GM23338 (cell line): Measurements from ENCODE around the gene C2orf42.

Experiments
- CREB1 ChIP-seq: fragments of 250-450 bp; sonication (Bioruptor Pico); IDR thresholded peaks from 2 replicates; pipeline ENCODE4 v1.5.0; 2020; ENCODE audit warnings: low read depth, mild to moderate bottlenecking, moderate library complexity
- EZH2 ChIP-seq: fragments of 200-600 bp; sonication (generic); IDR thresholded peaks from one replicate; pipeline ENCODE4 v1.8.0; 2017; ENCODE audit warnings: antibody characterized with exemption, mild to moderate bottlenecking, low read depth; ENCODE audit not compliant: unreplicated experiment
- EZH2phosphoT487 ChIP-seq: fragments of 200-600 bp; sonication (generic); IDR thresholded peaks from one replicate; pipeline ENCODE4 v1.8.1; 2018; ENCODE audit warnings: antibody characterized with exemption; ENCODE audit not compliant: unreplicated experiment
- JUNB ChIP-seq: IDR thresholded peaks from one replicate; pipeline ENCODE4 v1.6.1; 2016; ENCODE audit warnings: antibody characterized with exemption; ENCODE audit not compliant: unreplicated experiment
- POLR2AphosphoS5 ChIP-seq: IDR thresholded peaks from 2 replicates; pipeline ENCODE4 v1.6.1; 2016; ENCODE audit warnings: antibody characterized with exemption, low read depth
- TF ChIP-seq, protein P1 (sequence below), 2 experiments: fragments of 200-600 bp in 1 of 2; sonication (generic) in 1 of 2; conservative IDR thresholded peaks; 2 replicates each; pipeline versions ENCODE4 v1.5.1 to v1.6.1; 2016 to 2017; ENCODE audit warnings: antibody characterized with exemption in 2 of 2, low read depth in 2 of 2, mild to moderate bottlenecking in 2 of 2, moderate library complexity in 1 of 2
- TF ChIP-seq, protein P2 (sequence below): IDR thresholded peaks from one replicate; pipeline ENCODE4 v1.6.1; 2018; ENCODE audit warnings: antibody characterized with exemption; ENCODE audit not compliant: unreplicated experiment
- TF ChIP-seq, protein P3 (sequence below): IDR thresholded peaks from 2 replicates; pipeline ENCODE4 v1.6.1; 2016; ENCODE audit warnings: antibody characterized with exemption

DNA sequence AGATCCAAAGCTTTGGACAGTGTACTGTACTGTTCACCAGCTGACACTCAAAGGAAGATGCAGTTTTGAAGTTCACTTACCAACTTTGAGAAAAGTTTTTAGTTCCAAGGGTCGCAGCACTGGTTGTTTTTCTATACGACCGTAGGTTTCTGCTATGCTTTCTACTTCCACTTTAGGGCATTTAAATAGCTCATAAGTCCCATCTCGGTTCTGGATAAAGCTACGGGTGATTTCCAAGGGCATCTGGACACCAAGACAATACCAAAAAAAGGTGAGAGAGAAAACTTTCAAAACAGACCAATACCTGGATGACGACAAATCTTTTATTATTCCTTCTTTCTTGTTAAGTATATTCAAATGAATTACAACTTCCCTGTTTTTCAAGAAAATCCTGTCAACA is 30.3 kb downstream of the C2orf42 start:
- TF ChIP-seq, protein P1, sequence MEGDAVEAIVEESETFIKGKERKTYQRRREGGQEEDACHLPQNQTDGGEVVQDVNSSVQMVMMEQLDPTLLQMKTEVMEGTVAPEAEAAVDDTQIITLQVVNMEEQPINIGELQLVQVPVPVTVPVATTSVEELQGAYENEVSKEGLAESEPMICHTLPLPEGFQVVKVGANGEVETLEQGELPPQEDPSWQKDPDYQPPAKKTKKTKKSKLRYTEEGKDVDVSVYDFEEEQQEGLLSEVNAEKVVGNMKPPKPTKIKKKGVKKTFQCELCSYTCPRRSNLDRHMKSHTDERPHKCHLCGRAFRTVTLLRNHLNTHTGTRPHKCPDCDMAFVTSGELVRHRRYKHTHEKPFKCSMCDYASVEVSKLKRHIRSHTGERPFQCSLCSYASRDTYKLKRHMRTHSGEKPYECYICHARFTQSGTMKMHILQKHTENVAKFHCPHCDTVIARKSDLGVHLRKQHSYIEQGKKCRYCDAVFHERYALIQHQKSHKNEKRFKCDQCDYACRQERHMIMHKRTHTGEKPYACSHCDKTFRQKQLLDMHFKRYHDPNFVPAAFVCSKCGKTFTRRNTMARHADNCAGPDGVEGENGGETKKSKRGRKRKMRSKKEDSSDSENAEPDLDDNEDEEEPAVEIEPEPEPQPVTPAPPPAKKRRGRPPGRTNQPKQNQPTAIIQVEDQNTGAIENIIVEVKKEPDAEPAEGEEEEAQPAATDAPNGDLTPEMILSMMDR (conservative IDR thresholded peaks at IDR 0.05; ENCODE audit: low read depth in 2 of 2) = no peak
- TF ChIP-seq, protein P2, sequence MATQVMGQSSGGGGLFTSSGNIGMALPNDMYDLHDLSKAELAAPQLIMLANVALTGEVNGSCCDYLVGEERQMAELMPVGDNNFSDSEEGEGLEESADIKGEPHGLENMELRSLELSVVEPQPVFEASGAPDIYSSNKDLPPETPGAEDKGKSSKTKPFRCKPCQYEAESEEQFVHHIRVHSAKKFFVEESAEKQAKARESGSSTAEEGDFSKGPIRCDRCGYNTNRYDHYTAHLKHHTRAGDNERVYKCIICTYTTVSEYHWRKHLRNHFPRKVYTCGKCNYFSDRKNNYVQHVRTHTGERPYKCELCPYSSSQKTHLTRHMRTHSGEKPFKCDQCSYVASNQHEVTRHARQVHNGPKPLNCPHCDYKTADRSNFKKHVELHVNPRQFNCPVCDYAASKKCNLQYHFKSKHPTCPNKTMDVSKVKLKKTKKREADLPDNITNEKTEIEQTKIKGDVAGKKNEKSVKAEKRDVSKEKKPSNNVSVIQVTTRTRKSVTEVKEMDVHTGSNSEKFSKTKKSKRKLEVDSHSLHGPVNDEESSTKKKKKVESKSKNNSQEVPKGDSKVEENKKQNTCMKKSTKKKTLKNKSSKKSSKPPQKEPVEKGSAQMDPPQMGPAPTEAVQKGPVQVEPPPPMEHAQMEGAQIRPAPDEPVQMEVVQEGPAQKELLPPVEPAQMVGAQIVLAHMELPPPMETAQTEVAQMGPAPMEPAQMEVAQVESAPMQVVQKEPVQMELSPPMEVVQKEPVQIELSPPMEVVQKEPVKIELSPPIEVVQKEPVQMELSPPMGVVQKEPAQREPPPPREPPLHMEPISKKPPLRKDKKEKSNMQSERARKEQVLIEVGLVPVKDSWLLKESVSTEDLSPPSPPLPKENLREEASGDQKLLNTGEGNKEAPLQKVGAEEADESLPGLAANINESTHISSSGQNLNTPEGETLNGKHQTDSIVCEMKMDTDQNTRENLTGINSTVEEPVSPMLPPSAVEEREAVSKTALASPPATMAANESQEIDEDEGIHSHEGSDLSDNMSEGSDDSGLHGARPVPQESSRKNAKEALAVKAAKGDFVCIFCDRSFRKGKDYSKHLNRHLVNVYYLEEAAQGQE = no peak
- TF ChIP-seq POLR2AphosphoS5 = no peak
- no peak for TF ChIP-seq EZH2
- no peak for TF ChIP-seq EZH2phosphoT487
- TF ChIP-seq, protein P3, sequence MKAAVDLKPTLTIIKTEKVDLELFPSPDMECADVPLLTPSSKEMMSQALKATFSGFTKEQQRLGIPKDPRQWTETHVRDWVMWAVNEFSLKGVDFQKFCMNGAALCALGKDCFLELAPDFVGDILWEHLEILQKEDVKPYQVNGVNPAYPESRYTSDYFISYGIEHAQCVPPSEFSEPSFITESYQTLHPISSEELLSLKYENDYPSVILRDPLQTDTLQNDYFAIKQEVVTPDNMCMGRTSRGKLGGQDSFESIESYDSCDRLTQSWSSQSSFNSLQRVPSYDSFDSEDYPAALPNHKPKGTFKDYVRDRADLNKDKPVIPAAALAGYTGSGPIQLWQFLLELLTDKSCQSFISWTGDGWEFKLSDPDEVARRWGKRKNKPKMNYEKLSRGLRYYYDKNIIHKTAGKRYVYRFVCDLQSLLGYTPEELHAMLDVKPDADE = no peak
- no peak for TF ChIP-seq JUNB
- no peak for TF ChIP-seq CREB1
